Measurements from ENCODE around the gene MPV17. TPM values are rescaled to one million over a fixed set of nuclear protein-coding genes. Genes with fewer than 3 reads are reported as not detected.

The MPV17 gene
- total and polyA plus RNA-seq, 2 of the 13 experiments (the other 11 are each of a cell fraction or from before 2014, with no cell fraction given) = 48.9 to 129 TPM

- ChIA-PET CTCF (ENCODE audit: low intra/inter-chr PET ratio, low total read pairs) (interaction anchor here (1.8 to 3.6 kb wide), 3 partner anchors 14 to 40 kb away, joined by 7 to 29 read pairs (median 20); no protein-coding TSS in a partner anchor), POLR2A (interaction anchor here (1.1 to 1.9 kb wide), 5 partner anchors 9 to 192 kb away, joined by 3 to 7 read pairs (median 5); partner anchors contain the start of genes ATRAID, OST4, PREB and SLC5A6)
- Histone ChIP-seq H3K27me3 (ENCODE audit: control insufficient read depth in 1 of 2, insufficient read depth in 2 of 2, low read length in 2 of 2) (peaks cover 19 to 73% of the 10 kb centered on the region in 2 experiments), H3K4me2 (ENCODE audit: low read depth, low read length) (peak overlapping the region; percentile 92), H3K4me3 (replicated peaks in 1 of 3; ENCODE audit: insufficient read depth in 1 of 3, low read depth in 2 of 3, low read length in 3 of 3) (peak overlapping the region; percentile 62 to 77 (median 65)), H3K27ac (ENCODE audit: extremely low read length, insufficient read depth, low read length) (no peak overlapping the region), H3K79me2 (ENCODE audit: insufficient read depth, low read length) (no peaks in the 10 kb centered on the region), H3K9me3 (ENCODE audit: low read length) (no peaks in the 10 kb centered on the region), H4K20me1 (ENCODE audit: insufficient read depth, low read length) (no peaks in the 10 kb centered on the region), H3K36me3 (replicated peaks in 1 of 2; ENCODE audit: control insufficient read depth in 1 of 2, insufficient read depth in 2 of 2, low read length in 2 of 2) (no peaks in the 10 kb centered on the region), H3K9ac (ENCODE audit: insufficient read depth, low read depth, low read length) (no peak overlapping the region), H3K4me1 (ENCODE audit: insufficient read depth, low read length) (peaks cover 26% of the 10 kb centered on the region), H2AFZ (ENCODE audit: low read length) (no peak overlapping the region)
- in situ Hi-C loops (cut with HindIII; ENCODE audit: extremely low pct_ligation_motif_present, low pct_unique_long_range_greater_than_20kb) (no loop called here), intact Hi-C loops (cut with micrococcal nuclease; ENCODE audit: unreplicated experiment) (loop anchor here (2.0 kb wide), 1 partner anchor 17 kb away; no protein-coding TSS in a partner anchor)
- ATAC-seq (no peak; the same call in 2 of the 3 replicates), DNase-seq (ENCODE audit: low spot score) (no peak), FAIRE-seq (peak; percentile 12)
- 6% methylated on average over 43 of the region's 46 CpGs for WGBS (ENCODE audit: low lambda C conversion rate)
- BruUV-seq (replicated peaks) = no TSS peak
- no peak for TF ChIP-seq ZNF670 (CRISPR knock-in tag; IDR thresholded peaks at IDR 0.05; ENCODE audit: borderline replicate concordance)
- TF ChIP-seq ZNF207 (IDR thresholded peaks at IDR 0.05; ENCODE audit: borderline replicate concordance) = no peak
- TF ChIP-seq ISX (CRISPR knock-in tag; conservative IDR thresholded peaks at IDR 0.05) = no peak
- no peak for TF ChIP-seq MAFG (CRISPR knock-in tag; IDR thresholded peaks at IDR 0.05)
- no peak for TF ChIP-seq SRSF4 (IDR thresholded peaks at IDR 0.05; ENCODE audit: low read depth, low read length, poor library complexity, severe bottlenecking)
- TF ChIP-seq, protein P1, sequence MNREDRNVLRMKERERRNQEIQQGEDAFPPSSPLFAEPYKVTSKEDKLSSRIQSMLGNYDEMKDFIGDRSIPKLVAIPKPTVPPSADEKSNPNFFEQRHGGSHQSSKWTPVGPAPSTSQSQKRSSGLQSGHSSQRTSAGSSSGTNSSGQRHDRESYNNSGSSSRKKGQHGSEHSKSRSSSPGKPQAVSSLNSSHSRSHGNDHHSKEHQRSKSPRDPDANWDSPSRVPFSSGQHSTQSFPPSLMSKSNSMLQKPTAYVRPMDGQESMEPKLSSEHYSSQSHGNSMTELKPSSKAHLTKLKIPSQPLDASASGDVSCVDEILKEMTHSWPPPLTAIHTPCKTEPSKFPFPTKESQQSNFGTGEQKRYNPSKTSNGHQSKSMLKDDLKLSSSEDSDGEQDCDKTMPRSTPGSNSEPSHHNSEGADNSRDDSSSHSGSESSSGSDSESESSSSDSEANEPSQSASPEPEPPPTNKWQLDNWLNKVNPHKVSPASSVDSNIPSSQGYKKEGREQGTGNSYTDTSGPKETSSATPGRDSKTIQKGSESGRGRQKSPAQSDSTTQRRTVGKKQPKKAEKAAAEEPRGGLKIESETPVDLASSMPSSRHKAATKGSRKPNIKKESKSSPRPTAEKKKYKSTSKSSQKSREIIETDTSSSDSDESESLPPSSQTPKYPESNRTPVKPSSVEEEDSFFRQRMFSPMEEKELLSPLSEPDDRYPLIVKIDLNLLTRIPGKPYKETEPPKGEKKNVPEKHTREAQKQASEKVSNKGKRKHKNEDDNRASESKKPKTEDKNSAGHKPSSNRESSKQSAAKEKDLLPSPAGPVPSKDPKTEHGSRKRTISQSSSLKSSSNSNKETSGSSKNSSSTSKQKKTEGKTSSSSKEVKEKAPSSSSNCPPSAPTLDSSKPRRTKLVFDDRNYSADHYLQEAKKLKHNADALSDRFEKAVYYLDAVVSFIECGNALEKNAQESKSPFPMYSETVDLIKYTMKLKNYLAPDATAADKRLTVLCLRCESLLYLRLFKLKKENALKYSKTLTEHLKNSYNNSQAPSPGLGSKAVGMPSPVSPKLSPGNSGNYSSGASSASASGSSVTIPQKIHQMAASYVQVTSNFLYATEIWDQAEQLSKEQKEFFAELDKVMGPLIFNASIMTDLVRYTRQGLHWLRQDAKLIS (CRISPR knock-in tag; IDR thresholded peaks at IDR 0.05) = no peak
- TF ChIP-seq, protein P2, sequence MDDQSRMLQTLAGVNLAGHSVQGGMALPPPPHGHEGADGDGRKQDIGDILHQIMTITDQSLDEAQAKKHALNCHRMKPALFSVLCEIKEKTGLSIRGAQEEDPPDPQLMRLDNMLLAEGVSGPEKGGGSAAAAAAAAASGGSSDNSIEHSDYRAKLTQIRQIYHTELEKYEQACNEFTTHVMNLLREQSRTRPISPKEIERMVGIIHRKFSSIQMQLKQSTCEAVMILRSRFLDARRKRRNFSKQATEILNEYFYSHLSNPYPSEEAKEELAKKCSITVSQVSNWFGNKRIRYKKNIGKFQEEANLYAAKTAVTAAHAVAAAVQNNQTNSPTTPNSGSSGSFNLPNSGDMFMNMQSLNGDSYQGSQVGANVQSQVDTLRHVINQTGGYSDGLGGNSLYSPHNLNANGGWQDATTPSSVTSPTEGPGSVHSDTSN (CRISPR knock-in tag; IDR thresholded peaks at IDR 0.05; ENCODE audit: borderline replicate concordance) = no peak
- TF ChIP-seq CCDC6 (CRISPR knock-in tag; IDR thresholded peaks at IDR 0.05) = peak; percentile 77; the same call in 1 of the 2 replicates
- TF ChIP-seq, protein P3, sequence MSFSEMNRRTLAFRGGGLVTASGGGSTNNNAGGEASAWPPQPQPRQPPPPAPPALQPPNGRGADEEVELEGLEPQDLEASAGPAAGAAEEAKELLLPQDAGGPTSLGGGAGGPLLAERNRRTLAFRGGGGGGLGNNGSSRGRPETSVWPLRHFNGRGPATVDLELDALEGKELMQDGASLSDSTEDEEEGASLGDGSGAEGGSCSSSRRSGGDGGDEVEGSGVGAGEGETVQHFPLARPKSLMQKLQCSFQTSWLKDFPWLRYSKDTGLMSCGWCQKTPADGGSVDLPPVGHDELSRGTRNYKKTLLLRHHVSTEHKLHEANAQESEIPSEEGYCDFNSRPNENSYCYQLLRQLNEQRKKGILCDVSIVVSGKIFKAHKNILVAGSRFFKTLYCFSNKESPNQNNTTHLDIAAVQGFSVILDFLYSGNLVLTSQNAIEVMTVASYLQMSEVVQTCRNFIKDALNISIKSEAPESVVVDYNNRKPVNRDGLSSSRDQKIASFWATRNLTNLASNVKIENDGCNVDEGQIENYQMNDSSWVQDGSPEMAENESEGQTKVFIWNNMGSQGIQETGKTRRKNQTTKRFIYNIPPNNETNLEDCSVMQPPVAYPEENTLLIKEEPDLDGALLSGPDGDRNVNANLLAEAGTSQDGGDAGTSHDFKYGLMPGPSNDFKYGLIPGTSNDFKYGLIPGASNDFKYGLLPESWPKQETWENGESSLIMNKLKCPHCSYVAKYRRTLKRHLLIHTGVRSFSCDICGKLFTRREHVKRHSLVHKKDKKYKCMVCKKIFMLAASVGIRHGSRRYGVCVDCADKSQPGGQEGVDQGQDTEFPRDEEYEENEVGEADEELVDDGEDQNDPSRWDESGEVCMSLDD (CRISPR knock-in tag; IDR thresholded peaks at IDR 0.05; ENCODE audit: borderline replicate concordance) = no peak
- TF ChIP-seq ZNF563 (CRISPR knock-in tag; IDR thresholded peaks at IDR 0.05) = no peak
- no peak for TF ChIP-seq ZNF607 (CRISPR knock-in tag; IDR thresholded peaks at IDR 0.05; ENCODE audit: borderline replicate concordance)
- no peak for TF ChIP-seq SOX6 (IDR thresholded peaks at IDR 0.05)
- no peak for TF ChIP-seq SOX6 (CRISPR knock-in tag; IDR thresholded peaks at IDR 0.05)
- TF ChIP-seq RCOR2 (CRISPR knock-in tag; IDR thresholded peaks at IDR 0.05) = no peak
- TF ChIP-seq ZFY (CRISPR knock-in tag; IDR thresholded peaks at IDR 0.05) = no peak
- no peak for TF ChIP-seq HMGA1 (CRISPR knock-in tag; conservative IDR thresholded peaks at IDR 0.05)
These were observed 59.3 kb downstream of the MPV17 start for GRCh38 chr2:27263287-27264252.

All from HepG2 (cell line).